GM12878 (cell line): Measurements from ENCODE around the gene CAMK2A. TPM values are rescaled to one million over a fixed set of nuclear protein-coding genes. Genes with fewer than 3 reads are reported as not detected.

ENCODE experiments used
- ATAC-seq: fragments of 200-7000 bp; cut with Tn5 transposase; 3 replicates; pipeline ENCODE4 v1.9.1; 2020; ENCODE audit warnings: mild to moderate bottlenecking, moderate library complexity
- BruUV-seq: library from RNA; stranded (reverse); fragments of 400-500 nt; replicated peaks from 2 replicates; lab custom pipeline; 2021; lab: Mats Ljungman, UMichigan
- CTCF ChIA-PET: fragments of 300-600 bp; sonication (Branson Sonifier 250); formaldehyde crosslinking; extraction: SDS; loops from one replicate; lab custom pipeline; 2021; ENCODE audit warnings: inconsistent platforms; lab: Yijun Ruan, JAX
- POLR2A ChIA-PET: fragments of 350-600 bp; formaldehyde crosslinking; extraction: SDS; loops from one replicate; lab custom pipeline; 2021; ENCODE audit warnings: inconsistent platforms; lab: Charles Lee
- RAD21 ChIA-PET: fragments of 300-600 bp; sonication (Branson Sonifier 250); formaldehyde crosslinking; loops from one replicate; lab custom pipeline; 2023; ENCODE audit warnings: antibody characterized with exemption; ENCODE audit not compliant: unreplicated experiment; lab: Charles Lee
- SMC1A ChIA-PET: fragments of 300-600 bp; sonication (Branson Sonifier 250); formaldehyde crosslinking; loops from one replicate; lab custom pipeline; 2023; ENCODE audit not compliant: unreplicated experiment, uncharacterized antibody; lab: Charles Lee
- DNase-seq: peaks from one replicate; pipeline ENCODE4 v3.0.0-alpha.2; 2011; ENCODE audit warnings: low read depth, low spot score
- FAIRE-seq: peaks from 3 replicates; lab custom pipeline; 2011; peaks lifted over from hg19 to GRCh38; lab: Jason Lieb, UNC
- H2AFZ ChIP-seq: 2 replicates; pipeline ENCODE4 v1.6.0; 2011; ENCODE audit warnings: low read depth, low read length, control low read depth; ENCODE audit not compliant: control insufficient read depth
- H3K27ac ChIP-seq: 2 replicates; pipeline ENCODE4 v1.5.1; 2011; ENCODE audit warnings: control low read depth; ENCODE audit not compliant: control insufficient read depth, insufficient read depth
- H3K27me3 ChIP-seq, 2 experiments: replicated peaks in 1 of 2; 2 replicates each; pipeline versions ENCODE4 v1.6.0 to v1.6.1; 2011; ENCODE audit warnings: low read length in 1 of 2; ENCODE audit not compliant: control insufficient read depth in 2 of 2, insufficient read depth in 2 of 2
- H3K36me3 ChIP-seq, 2 experiments: 2 replicates each; pipeline ENCODE4 v1.5.1; 2011; ENCODE audit warnings: low read length in 1 of 2; ENCODE audit not compliant: control insufficient read depth in 2 of 2, insufficient read depth in 2 of 2
- H3K4me1 ChIP-seq: 2 replicates; pipeline ENCODE4 v1.6.1; 2011; ENCODE audit warnings: mild to moderate bottlenecking, low read length, moderate library complexity, mixed read lengths; ENCODE audit not compliant: control insufficient read depth, insufficient read depth
- H3K4me2 ChIP-seq: 2 replicates; pipeline ENCODE4 v1.6.0; 2011; ENCODE audit warnings: control low read depth; ENCODE audit not compliant: control insufficient read depth, insufficient read depth
- H3K4me3 ChIP-seq: fragments of 200-600 bp; sonication (generic); 2 replicates; pipeline ENCODE4 v1.5.1; 2016
- H3K79me2 ChIP-seq: 2 replicates; pipeline ENCODE4 v1.6.0; 2011; ENCODE audit warnings: low read length; ENCODE audit not compliant: control insufficient read depth, insufficient read depth
- H3K9ac ChIP-seq: 2 replicates; pipeline ENCODE4 v1.8.0; 2011; ENCODE audit warnings: low read length, control low read depth, mixed read lengths; ENCODE audit not compliant: control insufficient read depth, insufficient read depth
- H3K9me3 ChIP-seq: replicated peaks from 3 replicates; pipeline ENCODE4 v1.5.1; 2011; ENCODE audit warnings: mild to moderate bottlenecking, low read length; ENCODE audit not compliant: control insufficient read depth, insufficient read depth
- H4K20me1 ChIP-seq: 2 replicates; pipeline ENCODE4 v1.6.0; 2011; ENCODE audit not compliant: control insufficient read depth, insufficient read depth
- ASH2L ChIP-seq: fragments of 300-600, 200-600 bp; sonication (generic); IDR thresholded peaks from 2 replicates; pipeline ENCODE4 v1.6.1; 2017; ENCODE audit warnings: low read depth, mild to moderate bottlenecking, borderline replicate concordance
- BACH1 ChIP-seq: fragments of 450-650 bp; IDR thresholded peaks from 2 replicates; pipeline ENCODE4 v1.6.1; 2017; ENCODE audit warnings: mild to moderate bottlenecking, borderline replicate concordance
- BCL3 ChIP-seq: IDR thresholded peaks from 2 replicates; pipeline ENCODE4 v1.6.1; 2011; ENCODE audit warnings: borderline replicate concordance, low read depth, mild to moderate bottlenecking, moderate library complexity, low read length; ENCODE audit not compliant: insufficient read depth, poor library complexity, severe bottlenecking
- DPF2 ChIP-seq: fragments of 450-650 bp; IDR thresholded peaks from 2 replicates; pipeline ENCODE4 v1.6.1; 2017; ENCODE audit warnings: mild to moderate bottlenecking
- FOXM1 ChIP-seq: IDR thresholded peaks from 2 replicates; pipeline ENCODE4 v1.6.1; 2012; ENCODE audit warnings: low read depth, mild to moderate bottlenecking, inconsistent platforms, low read length, moderate library complexity
- IRF4 ChIP-seq: IDR thresholded peaks from 2 replicates; pipeline ENCODE4 v1.6.1; 2011; ENCODE audit warnings: low read depth, low read length
- MLLT1 ChIP-seq: fragments of 450-650 bp; IDR thresholded peaks from 2 replicates; pipeline ENCODE4 v1.6.1; 2016; ENCODE audit warnings: mild to moderate bottlenecking
- MTA2 ChIP-seq: fragments of 450-650 bp; IDR thresholded peaks from 2 replicates; pipeline ENCODE4 v1.6.1; 2016; ENCODE audit warnings: low read depth, mild to moderate bottlenecking, moderate library complexity
- SIX5 ChIP-seq: IDR thresholded peaks from 2 replicates; pipeline ENCODE4 v1.6.1; 2011; ENCODE audit warnings: mild to moderate bottlenecking, low read depth, low read length, moderate library complexity; ENCODE audit not compliant: severe bottlenecking
- SUPT20H ChIP-seq: IDR thresholded peaks from 2 replicates; pipeline ENCODE4 v1.6.1; 2011; ENCODE audit warnings: low read depth, mild to moderate bottlenecking, low read length, moderate library complexity, borderline replicate concordance; ENCODE audit not compliant: control insufficient read depth
- TBL1XR1 ChIP-seq: IDR thresholded peaks from 2 replicates; pipeline ENCODE4 v1.6.1; 2012; ENCODE audit warnings: low read depth, low read length, improper control_type of control experiment
- TCF7 ChIP-seq: IDR thresholded peaks from 2 replicates; pipeline ENCODE4 v1.6.1; 2014; ENCODE audit warnings: antibody characterized with exemption, borderline replicate concordance
- WRNIP1 ChIP-seq: IDR thresholded peaks from 2 replicates; pipeline ENCODE4 v1.6.1; 2011; ENCODE audit warnings: low read depth, low read length, improper control_type of control experiment, borderline replicate concordance
- ZNF207 ChIP-seq: fragments of 450-650 bp; IDR thresholded peaks from 2 replicates; pipeline ENCODE4 v1.6.1; 2014; ENCODE audit warnings: antibody characterized with exemption, mild to moderate bottlenecking, borderline replicate concordance
- WGBS: methylation state at CpG from one replicate; pipeline ENCODE4 v1.1.6; 2016; ENCODE audit warnings: low lambda C conversion rate; ENCODE audit not compliant: insufficient replicate concordance, insufficient coverage; ENCODE audit errors: missing lambda C conversion rate; 5-methylcytosine and 5-hydroxymethylcytosine counted together
- in situ Hi-C: fragments of 300-500 bp; cut with MboI; formaldehyde crosslinking; loops from 9 replicates; pipeline ENCODE4 v1.14.3; 2018; ENCODE audit warnings: mixed read lengths
- intact Hi-C: fragments of 100-400 bp; cut with micrococcal nuclease; formaldehyde crosslinking; loops from one replicate; pipeline ENCODE4 v1.14.2; 2022; ENCODE audit not compliant: unreplicated experiment
- polyA plus RNA-seq, 11 experiments: library from polyadenylated mRNA; depleted of rRNA in 4 of 11; unstranded in 6 of 11; stranded (reverse) in 5 of 11; fragments of >200 nt; fragmentation: Nextera tagmentation in 4 of 11; fragmentation: Illumina TruSeq in 1 of 11; extraction: Ambion mirVana in 4 of 11; extraction: Trizol in 1 of 11; gene quantifications; 1 replicate in 1 of 11; 2 replicates in 10 of 11; pipeline versions ENCODE4 v1.2.1 to v1.2.3, GENCODE V29; 2011 to 2016; ENCODE audit warnings: inconsistent platforms in 2 of 11, missing spikeins in 2 of 11, low read depth in 1 of 11
- total RNA-seq, 4 experiments: library from RNA; depleted of rRNA in 3 of 4; stranded (reverse); fragments of >200 nt in 3 of 4; fragmentation: Illumina TruSeq in 1 of 4; extraction: Trizol in 1 of 4; gene quantifications; 2 replicates each; pipeline versions ENCODE4 v1.2.1 to v1.2.3, GENCODE V29; 2013 to 2021
- TF ChIP-seq, protein P1 (sequence below): IDR thresholded peaks from 2 replicates; pipeline ENCODE4 v1.6.1; 2011; ENCODE audit warnings: mild to moderate bottlenecking, low read depth, low read length, moderate library complexity; ENCODE audit not compliant: insufficient replicate concordance
- TF ChIP-seq, protein P2 (sequence below): fragments of 150-350 bp; IDR thresholded peaks from 2 replicates; pipeline ENCODE4 v1.6.1; 2014; ENCODE audit warnings: mild to moderate bottlenecking, low read depth, low read length

Gene CAMK2A
- total and polyA plus RNA-seq, 10 of the 15 experiments (the other 5 are each of a cell fraction or from before 2014, with no cell fraction given) = 0.11 TPM; not detected in 9

- TF ChIP-seq IRF4 = no peak
- TF ChIP-seq, protein P1, sequence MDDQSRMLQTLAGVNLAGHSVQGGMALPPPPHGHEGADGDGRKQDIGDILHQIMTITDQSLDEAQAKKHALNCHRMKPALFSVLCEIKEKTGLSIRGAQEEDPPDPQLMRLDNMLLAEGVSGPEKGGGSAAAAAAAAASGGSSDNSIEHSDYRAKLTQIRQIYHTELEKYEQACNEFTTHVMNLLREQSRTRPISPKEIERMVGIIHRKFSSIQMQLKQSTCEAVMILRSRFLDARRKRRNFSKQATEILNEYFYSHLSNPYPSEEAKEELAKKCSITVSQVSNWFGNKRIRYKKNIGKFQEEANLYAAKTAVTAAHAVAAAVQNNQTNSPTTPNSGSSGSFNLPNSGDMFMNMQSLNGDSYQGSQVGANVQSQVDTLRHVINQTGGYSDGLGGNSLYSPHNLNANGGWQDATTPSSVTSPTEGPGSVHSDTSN = no peak
- no peak for TF ChIP-seq ZNF207
- TF ChIP-seq SUPT20H = no peak
Observed at GRCh38 chr5:150339165-150339564, 49.6 kb upstream of the CAMK2A start (continued).

- Histone ChIP-seq H3K36me3 (no peaks in the 10 kb centered on the region), H3K4me3 (no peak overlapping the region), H3K9ac (no peak overlapping the region), H3K27me3 (no peaks in the 10 kb centered on the region), H3K79me2 (no peaks in the 10 kb centered on the region), H3K4me1 (peaks cover 5% of the 10 kb centered on the region; the same call in 1 of the 2 replicates), H3K9me3 (no peaks in the 10 kb centered on the region), H2AFZ (no peak overlapping the region), H3K4me2 (no peak overlapping the region), H3K27ac (no peak overlapping the region), H4K20me1 (no peaks in the 10 kb centered on the region)
- no peak for TF ChIP-seq ASH2L
- no peak for TF ChIP-seq TCF7
- TF ChIP-seq DPF2 = no peak
- TF ChIP-seq SIX5 = no peak
- no peak for TF ChIP-seq MTA2
- TF ChIP-seq, protein P2, sequence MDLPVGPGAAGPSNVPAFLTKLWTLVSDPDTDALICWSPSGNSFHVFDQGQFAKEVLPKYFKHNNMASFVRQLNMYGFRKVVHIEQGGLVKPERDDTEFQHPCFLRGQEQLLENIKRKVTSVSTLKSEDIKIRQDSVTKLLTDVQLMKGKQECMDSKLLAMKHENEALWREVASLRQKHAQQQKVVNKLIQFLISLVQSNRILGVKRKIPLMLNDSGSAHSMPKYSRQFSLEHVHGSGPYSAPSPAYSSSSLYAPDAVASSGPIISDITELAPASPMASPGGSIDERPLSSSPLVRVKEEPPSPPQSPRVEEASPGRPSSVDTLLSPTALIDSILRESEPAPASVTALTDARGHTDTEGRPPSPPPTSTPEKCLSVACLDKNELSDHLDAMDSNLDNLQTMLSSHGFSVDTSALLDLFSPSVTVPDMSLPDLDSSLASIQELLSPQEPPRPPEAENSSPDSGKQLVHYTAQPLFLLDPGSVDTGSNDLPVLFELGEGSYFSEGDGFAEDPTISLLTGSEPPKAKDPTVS = no peak
- no peak for TF ChIP-seq BCL3
- no peak for TF ChIP-seq TBL1XR1
- TF ChIP-seq FOXM1 = no peak
- no peak for TF ChIP-seq WRNIP1
- TF ChIP-seq MLLT1 = no peak
- TF ChIP-seq BACH1 = no peak
- CTCF ChIA-PET = interaction anchor here (1.3 kb wide), 1 partner anchor 11 kb away, joined by 3 read pairs; no protein-coding TSS in a partner anchor
- RAD21 ChIA-PET = no interaction called here
- POLR2A ChIA-PET = no interaction called here
- ATAC-seq = no peak
- no TSS peak for BruUV-seq
- intact Hi-C loops (no loop called here), in situ Hi-C loops (no loop called here)
- no peak for FAIRE-seq
- DNase-seq = no peak
- SMC1A ChIA-PET = no interaction called here
- WGBS = 46% methylated on average over 11 of the region's 11 CpGs
Observed at GRCh38 chr5:150338546-150338945, 49.0 kb upstream of the CAMK2A start.
